SU-DHL-6 (cell line): Measurements from ENCODE around the gene DIP2C.

Experiments used
- H2AFZ ChIP-seq: fragments of 200-600 bp; sonication (generic); 2 replicates; pipeline ENCODE4 v1.6.1; 2014; ENCODE audit warnings: low read depth, mild to moderate bottlenecking, moderate library complexity, mixed read lengths, antibody characterized with exemption, low read length; ENCODE audit not compliant: severe bottlenecking
- H3F3A ChIP-seq: fragments of 200-600 bp; shearing (Covaris generic); 2 replicates; pipeline ENCODE4 v1.6.0; 2016; ENCODE audit warnings: antibody characterized with exemption, mild to moderate bottlenecking; ENCODE audit not compliant: insufficient read depth
- H3K27ac ChIP-seq: fragments of 200-600 bp; sonication (generic); 2 replicates; pipeline ENCODE4 v1.5.1; 2016; ENCODE audit warnings: low read depth, mild to moderate bottlenecking, low read length, moderate library complexity, mixed read lengths
- H3K27me3 ChIP-seq: fragments of 200-600 bp; sonication (generic), shearing (Covaris generic); 2 replicates; pipeline ENCODE4 v1.6.0; 2014; ENCODE audit warnings: mild to moderate bottlenecking, low read length
- H3K36me3 ChIP-seq: fragments of 200-600 bp; sonication (generic); 2 replicates; pipeline ENCODE4 v1.6.1; 2014; ENCODE audit warnings: mild to moderate bottlenecking, low read length, mixed read lengths
- H3K4me2 ChIP-seq: fragments of 300-600, 200-600 bp; shearing (Covaris generic), sonication (generic); 2 replicates; pipeline ENCODE4 v1.6.0; 2014; ENCODE audit warnings: low read length, low read depth, mild to moderate bottlenecking; ENCODE audit not compliant: poor library complexity, severe bottlenecking
- H3K4me3 ChIP-seq: fragments of 200-600 bp; sonication (generic); 2 replicates; pipeline ENCODE4 v1.5.1; 2014; ENCODE audit warnings: antibody characterized with exemption, low read length, mild to moderate bottlenecking, mixed read lengths; ENCODE audit not compliant: insufficient read depth, poor library complexity, severe bottlenecking
- H3K79me2 ChIP-seq: fragments of 200-600 bp; sonication (generic); 2 replicates; pipeline ENCODE4 v1.6.1; 2014; ENCODE audit warnings: mild to moderate bottlenecking, low read length, moderate library complexity; ENCODE audit not compliant: insufficient read depth
- H3K9ac ChIP-seq: fragments of 200-600 bp; sonication (generic); 2 replicates; pipeline ENCODE4 v1.7.0; 2014; ENCODE audit warnings: mild to moderate bottlenecking, low read length
- H3K9me2 ChIP-seq: fragments of 200-600 bp; sonication (generic); replicated peaks from 2 replicates; pipeline ENCODE4 v1.6.1; 2014; ENCODE audit warnings: low read length; ENCODE audit not compliant: insufficient read depth
- H3K9me3 ChIP-seq: fragments of 200-600 bp; sonication (generic); 2 replicates; pipeline ENCODE4 v1.6.1; 2014; ENCODE audit warnings: low read length, mixed read lengths; ENCODE audit not compliant: insufficient read depth
- H4K20me1 ChIP-seq: fragments of 200-600 bp; sonication (generic); 2 replicates; pipeline ENCODE4 v1.6.1; 2014; ENCODE audit warnings: low read depth, mild to moderate bottlenecking, antibody characterized with exemption, low read length, moderate library complexity, mixed read lengths
- EZH2phosphoT487 ChIP-seq: fragments of 200-600 bp; sonication (generic), shearing (Covaris generic); conservative IDR thresholded peaks from 2 replicates; pipeline ENCODE4 v1.6.1; 2018; ENCODE audit warnings: mild to moderate bottlenecking, antibody characterized with exemption, low read length, moderate library complexity, mixed read lengths
- TF ChIP-seq, protein P1 (sequence below): fragments of 200-600 bp; sonication (generic); IDR thresholded peaks from one replicate; pipeline ENCODE4 v1.5.1; 2017; ENCODE audit warnings: antibody characterized with exemption, mild to moderate bottlenecking, low read length, moderate library complexity; ENCODE audit not compliant: insufficient read depth, poor library complexity, severe bottlenecking

DIP2C gene

DNA sequence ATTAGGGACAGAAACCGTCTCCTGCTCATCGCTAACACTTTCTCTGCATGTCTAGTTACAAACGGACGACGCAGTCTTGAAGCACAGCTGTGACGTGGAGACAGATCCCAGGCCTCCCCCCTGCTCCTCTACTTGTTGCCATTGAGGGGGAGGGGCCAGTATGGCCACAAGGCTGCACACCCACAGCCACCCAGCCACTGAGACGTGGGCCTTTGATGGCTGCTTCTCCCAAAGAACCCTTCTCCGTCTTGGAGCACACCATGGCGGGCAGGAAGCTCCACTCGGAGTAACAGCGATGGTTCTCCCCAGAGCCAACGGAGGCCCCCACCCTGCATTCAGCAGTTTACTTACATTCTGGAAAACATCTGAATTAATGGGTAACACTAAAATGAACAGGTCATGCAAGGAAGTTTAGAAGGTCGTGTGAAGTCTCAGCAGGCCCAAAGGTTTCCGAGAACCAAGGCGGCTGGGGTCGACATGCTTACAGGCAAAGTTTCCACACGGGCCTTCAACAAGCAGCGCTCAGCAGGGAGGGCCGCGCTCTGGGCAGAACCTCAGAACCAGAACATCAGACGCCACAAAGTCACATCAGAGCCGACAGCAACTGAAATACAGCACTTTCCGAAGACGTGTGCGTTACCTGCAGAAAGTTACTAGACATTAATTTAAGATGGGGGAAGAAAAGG, 169.6 kb downstream of the DIP2C start:
- H3K9ac ChIP-seq = no peak overlapping the region
- H3K36me3 ChIP-seq = no peaks in the 10 kb centered on the region
- TF ChIP-seq EZH2phosphoT487 = no peak
- TF ChIP-seq, protein P1, sequence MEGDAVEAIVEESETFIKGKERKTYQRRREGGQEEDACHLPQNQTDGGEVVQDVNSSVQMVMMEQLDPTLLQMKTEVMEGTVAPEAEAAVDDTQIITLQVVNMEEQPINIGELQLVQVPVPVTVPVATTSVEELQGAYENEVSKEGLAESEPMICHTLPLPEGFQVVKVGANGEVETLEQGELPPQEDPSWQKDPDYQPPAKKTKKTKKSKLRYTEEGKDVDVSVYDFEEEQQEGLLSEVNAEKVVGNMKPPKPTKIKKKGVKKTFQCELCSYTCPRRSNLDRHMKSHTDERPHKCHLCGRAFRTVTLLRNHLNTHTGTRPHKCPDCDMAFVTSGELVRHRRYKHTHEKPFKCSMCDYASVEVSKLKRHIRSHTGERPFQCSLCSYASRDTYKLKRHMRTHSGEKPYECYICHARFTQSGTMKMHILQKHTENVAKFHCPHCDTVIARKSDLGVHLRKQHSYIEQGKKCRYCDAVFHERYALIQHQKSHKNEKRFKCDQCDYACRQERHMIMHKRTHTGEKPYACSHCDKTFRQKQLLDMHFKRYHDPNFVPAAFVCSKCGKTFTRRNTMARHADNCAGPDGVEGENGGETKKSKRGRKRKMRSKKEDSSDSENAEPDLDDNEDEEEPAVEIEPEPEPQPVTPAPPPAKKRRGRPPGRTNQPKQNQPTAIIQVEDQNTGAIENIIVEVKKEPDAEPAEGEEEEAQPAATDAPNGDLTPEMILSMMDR = no peak
- 0 out of 2 replicates have a peak overlapping the region, but pooled peaks have one; percentile 80 for H3K27ac ChIP-seq
- no peaks in the 10 kb centered on the region for H4K20me1 ChIP-seq
- no peaks in the 10 kb centered on the region for H3K9me3 ChIP-seq
- no peak overlapping the region for H2AFZ ChIP-seq
- no peaks in the 10 kb centered on the region for H3K27me3 ChIP-seq
- no peaks in the 10 kb centered on the region for H3K9me2 ChIP-seq
- H3K79me2 ChIP-seq = no peaks in the 10 kb centered on the region
- H3K4me3 ChIP-seq = no peak overlapping the region
- H3K4me2 ChIP-seq = no peak overlapping the region
- peaks cover 64% of the 10 kb centered on the region for H3F3A ChIP-seq

DNA sequence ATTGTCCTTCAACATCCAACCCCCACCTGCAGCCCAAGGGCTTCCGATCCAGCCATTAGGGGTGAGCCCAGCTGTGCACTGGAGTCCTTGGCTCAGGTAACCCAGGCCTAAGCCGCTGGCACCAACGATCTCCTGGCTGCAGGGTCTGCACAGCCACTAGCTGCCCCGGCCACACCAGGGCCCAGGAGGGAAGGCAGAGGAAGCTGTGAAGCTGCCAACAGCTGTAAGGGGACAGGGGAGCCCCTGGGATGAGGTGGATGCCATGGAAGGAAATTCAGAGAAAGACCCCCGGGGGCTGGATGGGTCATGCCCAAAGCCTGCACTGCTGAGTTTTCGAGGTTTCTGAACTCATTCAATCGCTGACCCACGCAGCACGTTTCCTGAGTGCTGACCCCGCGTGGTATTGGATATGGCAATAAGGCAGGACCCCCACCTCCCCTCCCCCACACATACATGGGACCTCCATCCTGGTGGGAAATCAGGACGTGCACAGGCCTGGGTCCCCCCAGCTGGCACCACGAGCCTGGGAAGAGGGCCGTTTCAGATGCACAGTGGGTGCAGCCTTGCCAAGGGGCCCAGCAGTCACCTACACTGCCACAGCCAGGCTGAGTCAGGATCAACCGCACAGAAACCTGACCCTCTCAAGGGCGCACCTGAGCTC, 170.3 kb downstream of the DIP2C start:
- TF ChIP-seq EZH2phosphoT487 = no peak
- TF ChIP-seq, protein P1 = no peak
- no peaks in the 10 kb centered on the region for H3K79me2 ChIP-seq
- H4K20me1 ChIP-seq = no peaks in the 10 kb centered on the region
- no peak overlapping the region for H2AFZ ChIP-seq
- peaks cover 65% of the 10 kb centered on the region for H3F3A ChIP-seq
- H3K4me3 ChIP-seq = no peak overlapping the region
- no peaks in the 10 kb centered on the region for H3K9me2 ChIP-seq
- peak overlapping the region; percentile 10; the same call in 1 of the 2 replicates for H3K27ac ChIP-seq
- no peak overlapping the region for H3K9ac ChIP-seq
- H3K4me2 ChIP-seq = no peak overlapping the region
- no peaks in the 10 kb centered on the region for H3K9me3 ChIP-seq
- H3K27me3 ChIP-seq = no peaks in the 10 kb centered on the region
- no peaks in the 10 kb centered on the region for H3K36me3 ChIP-seq

DNA sequence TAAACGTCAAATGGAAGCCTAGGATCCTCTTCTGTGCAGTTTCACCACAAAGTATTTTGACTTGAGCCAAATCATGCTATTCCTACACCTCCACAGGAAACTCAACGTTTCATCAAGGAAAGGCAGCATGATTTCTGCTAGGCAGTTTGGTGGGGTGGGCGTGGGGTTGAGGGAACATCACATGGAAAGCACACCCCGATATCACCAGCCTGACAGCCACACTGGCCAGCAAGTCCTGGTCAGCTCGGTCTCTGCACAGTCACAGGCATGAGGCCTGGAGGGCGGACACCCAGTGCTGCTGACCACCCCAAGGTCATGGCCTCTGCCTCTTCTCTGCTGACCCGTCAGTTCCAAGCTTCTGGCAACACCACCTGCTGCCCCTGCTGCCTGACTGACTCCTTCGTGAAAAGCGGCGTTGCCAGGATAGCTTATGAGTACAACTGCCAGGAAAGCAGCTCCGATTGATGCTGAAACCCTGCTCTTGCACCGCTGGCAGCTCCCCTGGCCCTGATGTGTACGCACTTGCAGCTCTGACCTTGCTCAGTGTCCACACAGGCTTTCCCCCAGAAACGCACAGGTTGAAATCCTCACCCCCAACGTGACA, 171.5 kb downstream of the DIP2C start:
- H2AFZ ChIP-seq = no peak overlapping the region
- peak overlapping the region; percentile 47 for H3K27ac ChIP-seq
- no peaks in the 10 kb centered on the region for H3K9me2 ChIP-seq
- no peaks in the 10 kb centered on the region for H3K36me3 ChIP-seq
- no peaks in the 10 kb centered on the region for H3K9me3 ChIP-seq
- no peaks in the 10 kb centered on the region for H4K20me1 ChIP-seq
- TF ChIP-seq EZH2phosphoT487 = no peak
- TF ChIP-seq, protein P1 = no peak
- H3K4me3 ChIP-seq = no peak overlapping the region
- H3K79me2 ChIP-seq = peaks cover 2% of the 10 kb centered on the region; the same call in 1 of the 2 replicates
- no peak overlapping the region for H3K9ac ChIP-seq
- peaks cover 76% of the 10 kb centered on the region for H3F3A ChIP-seq
- H3K27me3 ChIP-seq = no peaks in the 10 kb centered on the region
- no peak overlapping the region for H3K4me2 ChIP-seq
